ENCODE results near the gene RCAN3.

RCAN3 gene

DNA sequence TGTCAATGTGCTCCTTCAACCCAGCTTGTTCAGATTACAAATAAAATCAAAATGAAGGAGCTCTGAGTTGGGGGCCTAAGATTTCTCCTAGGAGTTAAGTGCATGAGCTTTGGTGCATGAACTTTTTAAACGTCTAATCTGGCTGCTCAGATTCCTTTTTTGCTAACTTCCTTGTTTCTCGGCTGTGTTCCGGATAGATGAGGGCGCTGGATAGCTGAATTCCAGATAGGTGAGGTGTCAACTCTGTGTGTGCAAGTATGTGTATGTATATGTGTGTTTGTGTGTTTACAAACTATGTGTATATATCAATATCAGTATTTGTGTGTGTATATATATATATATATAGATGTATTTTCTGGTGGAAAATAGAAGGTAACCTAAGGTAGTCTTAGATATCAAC lies 37.5 kb upstream of the RCAN3 start:
- no peaks in the 10 kb centered on the region for H3K27me3 ChIP-seq (ENCODE audit: insufficient read depth, low read depth)
- no peaks in the 10 kb centered on the region for H3K4me1 ChIP-seq (ENCODE audit: low read depth, poor library complexity, severe bottlenecking)
- no peak overlapping the region for H3K9ac ChIP-seq
- no peak overlapping the region for H3K4me2 ChIP-seq
- H3K4me3 ChIP-seq (IDR thresholded peaks at IDR 0.05; ENCODE audit: insufficient read depth, low read depth, low read length), result no peak overlapping the region
- H2AFZ ChIP-seq (ENCODE audit: low read depth), result no peak overlapping the region
- TF ChIP-seq, protein P1, sequence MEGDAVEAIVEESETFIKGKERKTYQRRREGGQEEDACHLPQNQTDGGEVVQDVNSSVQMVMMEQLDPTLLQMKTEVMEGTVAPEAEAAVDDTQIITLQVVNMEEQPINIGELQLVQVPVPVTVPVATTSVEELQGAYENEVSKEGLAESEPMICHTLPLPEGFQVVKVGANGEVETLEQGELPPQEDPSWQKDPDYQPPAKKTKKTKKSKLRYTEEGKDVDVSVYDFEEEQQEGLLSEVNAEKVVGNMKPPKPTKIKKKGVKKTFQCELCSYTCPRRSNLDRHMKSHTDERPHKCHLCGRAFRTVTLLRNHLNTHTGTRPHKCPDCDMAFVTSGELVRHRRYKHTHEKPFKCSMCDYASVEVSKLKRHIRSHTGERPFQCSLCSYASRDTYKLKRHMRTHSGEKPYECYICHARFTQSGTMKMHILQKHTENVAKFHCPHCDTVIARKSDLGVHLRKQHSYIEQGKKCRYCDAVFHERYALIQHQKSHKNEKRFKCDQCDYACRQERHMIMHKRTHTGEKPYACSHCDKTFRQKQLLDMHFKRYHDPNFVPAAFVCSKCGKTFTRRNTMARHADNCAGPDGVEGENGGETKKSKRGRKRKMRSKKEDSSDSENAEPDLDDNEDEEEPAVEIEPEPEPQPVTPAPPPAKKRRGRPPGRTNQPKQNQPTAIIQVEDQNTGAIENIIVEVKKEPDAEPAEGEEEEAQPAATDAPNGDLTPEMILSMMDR (conservative IDR thresholded peaks at IDR 0.05; ENCODE audit: low read depth, low read length), result no peak
- no peaks in the 10 kb centered on the region for H3K36me3 ChIP-seq (ENCODE audit: insufficient read depth)
- no peak overlapping the region for H3K27ac ChIP-seq
- H4K20me1 ChIP-seq (ENCODE audit: insufficient read depth), result no peaks in the 10 kb centered on the region
- no peaks in the 10 kb centered on the region for H3K79me2 ChIP-seq (ENCODE audit: insufficient read depth, low read depth)

- no peaks in the 10 kb centered on the region for H3K27me3 ChIP-seq (ENCODE audit: insufficient read depth, low read depth)
- TF ChIP-seq, protein P1 (conservative IDR thresholded peaks at IDR 0.05; ENCODE audit: low read depth, low read length), result no peak
- H3K4me3 ChIP-seq (IDR thresholded peaks at IDR 0.05; ENCODE audit: insufficient read depth, low read depth, low read length), result no peak overlapping the region
- no peaks in the 10 kb centered on the region for H3K79me2 ChIP-seq (ENCODE audit: insufficient read depth, low read depth)
- H3K36me3 ChIP-seq (ENCODE audit: insufficient read depth), result no peaks in the 10 kb centered on the region
- no peak overlapping the region for H3K4me2 ChIP-seq
- no peak overlapping the region for H3K27ac ChIP-seq
- no peak overlapping the region for H3K9ac ChIP-seq
- H3K4me1 ChIP-seq (ENCODE audit: low read depth, poor library complexity, severe bottlenecking), result no peaks in the 10 kb centered on the region
- H2AFZ ChIP-seq (ENCODE audit: low read depth), result no peak overlapping the region
- no peaks in the 10 kb centered on the region for H4K20me1 ChIP-seq (ENCODE audit: insufficient read depth)
Observed at GRCh38 chr1:24465638-24466037, 37.0 kb upstream of the RCAN3 start.

- Histone ChIP-seq H3K27me3 (ENCODE audit: insufficient read depth, low read depth) (no peaks in the 10 kb centered on the region), H3K4me2 (no peak overlapping the region), H3K79me2 (ENCODE audit: insufficient read depth, low read depth) (no peaks in the 10 kb centered on the region), H4K20me1 (ENCODE audit: insufficient read depth) (no peaks in the 10 kb centered on the region), H3K27ac (no peak overlapping the region), H3K4me1 (ENCODE audit: low read depth, poor library complexity, severe bottlenecking) (no peaks in the 10 kb centered on the region), H2AFZ (ENCODE audit: low read depth) (no peak overlapping the region), H3K9ac (no peak overlapping the region), H3K4me3 (IDR thresholded peaks at IDR 0.05; ENCODE audit: insufficient read depth, low read depth, low read length) (no peak overlapping the region), H3K36me3 (ENCODE audit: insufficient read depth) (no peaks in the 10 kb centered on the region)
- TF ChIP-seq, protein P1 (conservative IDR thresholded peaks at IDR 0.05; ENCODE audit: low read depth, low read length), result no peak
Observed at GRCh38 chr1:24468685-24469316, 33.8 kb upstream of the RCAN3 start.

- no peak overlapping the region for H3K9ac ChIP-seq
- H3K4me1 ChIP-seq (ENCODE audit: low read depth, poor library complexity, severe bottlenecking), result no peaks in the 10 kb centered on the region
- H2AFZ ChIP-seq (ENCODE audit: low read depth), result no peak overlapping the region
- no peak overlapping the region for H3K4me2 ChIP-seq
- no peak overlapping the region for H3K4me3 ChIP-seq (IDR thresholded peaks at IDR 0.05; ENCODE audit: insufficient read depth, low read depth, low read length)
- no peak overlapping the region for H3K27ac ChIP-seq
- TF ChIP-seq, protein P1 (conservative IDR thresholded peaks at IDR 0.05; ENCODE audit: low read depth, low read length), result no peak
- no peaks in the 10 kb centered on the region for H3K27me3 ChIP-seq (ENCODE audit: insufficient read depth, low read depth)
- H3K79me2 ChIP-seq (ENCODE audit: insufficient read depth, low read depth), result no peaks in the 10 kb centered on the region
- H3K36me3 ChIP-seq (ENCODE audit: insufficient read depth), result no peaks in the 10 kb centered on the region
- H4K20me1 ChIP-seq (ENCODE audit: insufficient read depth), result no peaks in the 10 kb centered on the region
Observed at GRCh38 chr1:24470592-24470991, 32.0 kb upstream of the RCAN3 start.

Measured in KMS-11 (cell line).